Neuronal stem cell (in vitro differentiated cells): ENCODE results near the gene MYH1.

ENCODE experiments used
- DNase-seq: peaks from one replicate; pipeline ENCODE4 v3.0.0-alpha.2; 2013; ENCODE audit warnings: low spot score
- H2AFZ ChIP-seq: one replicate; pipeline ENCODE4 v1.6.1; 2013; ENCODE audit warnings: mild to moderate bottlenecking, low read length, inconsistent platforms
- H2AK5ac ChIP-seq: 2 replicates; pipeline ENCODE4 v1.6.1; 2013; ENCODE audit warnings: low read depth, mild to moderate bottlenecking, inconsistent platforms, low read length, moderate library complexity, mixed read lengths
- H2BK120ac ChIP-seq: 2 replicates; pipeline ENCODE4 v1.6.1; 2013; ENCODE audit warnings: low read depth, mild to moderate bottlenecking, inconsistent platforms, low read length, moderate library complexity, mixed read lengths
- H2BK12ac ChIP-seq: one replicate; pipeline ENCODE4 v1.6.1; 2013; ENCODE audit warnings: low read length, inconsistent platforms
- H2BK15ac ChIP-seq: 2 replicates; pipeline ENCODE4 v1.6.1; 2013; ENCODE audit warnings: mild to moderate bottlenecking, low read length, inconsistent platforms, mixed read lengths
- H2BK5ac ChIP-seq: one replicate; pipeline ENCODE4 v1.6.1; 2013; ENCODE audit warnings: inconsistent platforms, mild to moderate bottlenecking, low read length, moderate library complexity
- H3K14ac ChIP-seq: one replicate; pipeline ENCODE4 v1.6.1; 2013; ENCODE audit warnings: low read length, inconsistent platforms
- H3K18ac ChIP-seq: 2 replicates; pipeline ENCODE4 v1.6.1; 2013; ENCODE audit warnings: low read length, inconsistent platforms
- H3K23ac ChIP-seq: 2 replicates; pipeline ENCODE4 v1.6.1; 2013; ENCODE audit warnings: low read depth, mild to moderate bottlenecking, mixed read lengths, low read length, inconsistent platforms; ENCODE audit not compliant: poor library complexity
- H3K27ac ChIP-seq: replicated peaks from 3 replicates; pipeline ENCODE4 v1.5.1; 2013; ENCODE audit warnings: low read length, inconsistent platforms
- H3K27me3 ChIP-seq, 3 experiments: 2 replicates each; pipeline ENCODE4 v1.6.1; 2013; ENCODE audit warnings: low read length in 3 of 3, mild to moderate bottlenecking in 2 of 3, inconsistent platforms in 1 of 3, low read depth in 1 of 3, mixed read lengths in 1 of 3, moderate library complexity in 1 of 3; ENCODE audit not compliant: control insufficient read depth in 3 of 3, insufficient read depth in 3 of 3
- H3K36me3 ChIP-seq, 2 donors: replicated peaks in 1 of 2; 2 replicates each; pipeline ENCODE4 v1.6.1; 2013; ENCODE audit warnings: low read length in 2 of 2; ENCODE audit not compliant: control insufficient read depth in 2 of 2, insufficient read depth in 2 of 2
- H3K4ac ChIP-seq: 2 replicates; pipeline ENCODE4 v1.6.1; 2013; ENCODE audit warnings: inconsistent platforms, mild to moderate bottlenecking, low read length, moderate library complexity
- H3K4me1 ChIP-seq, 2 donors: 1 replicate in 1 of 2; 2 replicates in 1 of 2; pipeline ENCODE4 v1.6.1; 2013; ENCODE audit warnings: low read length in 2 of 2, low read depth in 1 of 2; ENCODE audit not compliant: control insufficient read depth in 2 of 2, insufficient read depth in 1 of 2
- H3K4me2 ChIP-seq: one replicate; pipeline ENCODE4 v1.6.1; 2013; ENCODE audit warnings: mild to moderate bottlenecking, low read length, inconsistent platforms; ENCODE audit not compliant: insufficient read depth, poor library complexity, severe bottlenecking
- H3K4me3 ChIP-seq, 2 donors: 2 replicates each; pipeline ENCODE4 v1.5.1; 2013; ENCODE audit warnings: low read length in 2 of 2, mild to moderate bottlenecking in 2 of 2, inconsistent platforms in 1 of 2, moderate library complexity in 1 of 2
- H3K79me1 ChIP-seq: one replicate; pipeline ENCODE4 v1.6.1; 2013; ENCODE audit warnings: low read depth, mild to moderate bottlenecking, inconsistent platforms, low read length, moderate library complexity
- H3K9ac ChIP-seq: one replicate; pipeline ENCODE4 v1.6.1; 2013; ENCODE audit warnings: mild to moderate bottlenecking, low read depth, low read length, inconsistent platforms; ENCODE audit not compliant: poor library complexity
- H3K9me3 ChIP-seq, 2 donors: replicated peaks in 1 of 2; 2 replicates each; pipeline versions ENCODE3 to v1.6.1; 2013; ENCODE audit warnings: low read length in 2 of 2, mild to moderate bottlenecking in 2 of 2, inconsistent platforms in 1 of 2, low read depth in 1 of 2, mixed read lengths in 1 of 2, moderate library complexity in 1 of 2; ENCODE audit not compliant: control insufficient read depth in 2 of 2, insufficient read depth in 1 of 2
- H4K8ac ChIP-seq: one replicate; pipeline ENCODE4 v1.6.1; 2013; ENCODE audit warnings: low read depth, mild to moderate bottlenecking, inconsistent platforms, low read length, moderate library complexity
- H4K91ac ChIP-seq: one replicate; pipeline ENCODE4 v1.6.1; 2013; ENCODE audit warnings: low read length, low read depth, mild to moderate bottlenecking, inconsistent platforms; ENCODE audit not compliant: poor library complexity
- WGBS, 2 donors: extraction: QIAGEN DNeasy Blood & Tissue Kit; methylation state at CpG; one replicate each; pipeline ENCODE4 v1.1.7; 2013; ENCODE audit warnings: missing lambda C conversion rate in 2 of 2, mixed read lengths in 1 of 2; ENCODE audit not compliant: insufficient read length in 2 of 2, insufficient replicate concordance in 1 of 2; ENCODE audit errors: extremely low coverage in 2 of 2; 5-methylcytosine and 5-hydroxymethylcytosine counted together

The MYH1 gene

GRCh38 chr17:10458701-10459100 lies 59.6 kb downstream of the MYH1 start:
- no peak for DNase-seq
- H3K27me3 ChIP-seq: no peaks in the 10 kb centered on the region

DNA sequence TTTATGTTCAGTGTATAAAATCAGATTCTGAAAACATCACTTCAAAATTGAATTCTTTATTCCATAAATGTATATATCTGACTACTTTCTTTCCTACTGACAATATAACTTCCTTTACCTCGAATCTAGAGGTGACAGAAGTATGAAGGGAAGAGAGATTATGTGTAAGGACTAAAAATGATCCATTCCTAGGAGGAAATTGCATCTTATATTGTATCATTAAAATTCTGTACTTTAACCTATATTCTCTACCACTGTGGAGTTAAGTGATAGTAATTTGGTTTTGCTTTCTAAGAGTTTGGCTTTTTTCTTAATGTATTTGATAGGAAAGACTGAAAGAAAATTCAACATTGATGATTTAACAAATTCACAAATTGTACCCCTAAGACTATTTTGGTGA lies 60.4 kb downstream of the MYH1 start:
- H3K27me3 ChIP-seq: no peaks in the 10 kb centered on the region
- H3K23ac ChIP-seq: no peak overlapping the region
- no peak overlapping the region for H2BK5ac ChIP-seq
- H2BK120ac ChIP-seq: no peak overlapping the region
- H3K9me3 ChIP-seq: no peaks in the 10 kb centered on the region
- H2BK12ac ChIP-seq: no peak overlapping the region
- H3K27ac ChIP-seq: no peak overlapping the region
- H3K14ac ChIP-seq: no peak overlapping the region
- no peak overlapping the region for H3K4me2 ChIP-seq
- no CpG with 5 or more reads among the region's 1 CpG for WGBS, 2 donors
- H2AK5ac ChIP-seq: no peak overlapping the region
- no peak overlapping the region for H3K4ac ChIP-seq
- no peak overlapping the region for H4K91ac ChIP-seq
- no peak overlapping the region for H2AFZ ChIP-seq
- H3K9ac ChIP-seq: no peak overlapping the region
- H3K18ac ChIP-seq: no peak overlapping the region
- H3K4me1 ChIP-seq: no peaks in the 10 kb centered on the region
- H3K4me3 ChIP-seq: no peak overlapping the region
- no peak overlapping the region for H4K8ac ChIP-seq
- H3K79me1 ChIP-seq: no peaks in the 10 kb centered on the region
- H3K36me3 ChIP-seq: no peaks in the 10 kb centered on the region
- DNase-seq: no peak
- H2BK15ac ChIP-seq: no peak overlapping the region

More at GRCh38 chr17:10458701-10459100, 59.6 kb downstream of the MYH1 start:
- H3K23ac ChIP-seq: no peak overlapping the region
- H2BK15ac ChIP-seq: no peak overlapping the region
- no peak overlapping the region for H3K4ac ChIP-seq
- no peak overlapping the region for H3K4me2 ChIP-seq
- H3K9ac ChIP-seq: no peak overlapping the region
- no peak overlapping the region for H2AK5ac ChIP-seq
- no peak overlapping the region for H4K91ac ChIP-seq
- no peak overlapping the region for H3K18ac ChIP-seq
- H3K4me3 ChIP-seq: no peak overlapping the region
- no peak overlapping the region for H3K27ac ChIP-seq
- no peak overlapping the region for H3K14ac ChIP-seq
- no peaks in the 10 kb centered on the region for H3K9me3 ChIP-seq
- no peak overlapping the region for H2BK120ac ChIP-seq
- no peaks in the 10 kb centered on the region for H3K79me1 ChIP-seq
- WGBS, 2 donors: no CpG with 5 or more reads among the region's 3 CpGs
- H2AFZ ChIP-seq: no peak overlapping the region
- H3K36me3 ChIP-seq: no peaks in the 10 kb centered on the region
- no peaks in the 10 kb centered on the region for H3K4me1 ChIP-seq
- H4K8ac ChIP-seq: no peak overlapping the region
- H2BK12ac ChIP-seq: no peak overlapping the region
- no peak overlapping the region for H2BK5ac ChIP-seq

GRCh38 chr17:10447026-10447931 lies 71.1 kb downstream of the MYH1 start:
- no peaks in the 10 kb centered on the region for H3K36me3 ChIP-seq
- no peak overlapping the region for H2BK5ac ChIP-seq
- no peak overlapping the region for H3K14ac ChIP-seq
- WGBS, 2 donors: no CpG with 5 or more reads among the region's 7 CpGs
- H3K9me3 ChIP-seq: no peaks in the 10 kb centered on the region
- no peak overlapping the region for H2BK12ac ChIP-seq
- H4K8ac ChIP-seq: no peak overlapping the region
- H3K18ac ChIP-seq: no peak overlapping the region
- no peak for DNase-seq
- H3K27ac ChIP-seq: no peak overlapping the region
- H3K9ac ChIP-seq: no peak overlapping the region
- no peak overlapping the region for H3K23ac ChIP-seq
- H3K4me3 ChIP-seq: no peak overlapping the region
- H3K4me1 ChIP-seq: no peaks in the 10 kb centered on the region
- H3K27me3 ChIP-seq: no peaks in the 10 kb centered on the region
- H2BK15ac ChIP-seq: no peak overlapping the region
- H4K91ac ChIP-seq: no peak overlapping the region
- no peak overlapping the region for H2AK5ac ChIP-seq
- no peak overlapping the region for H2AFZ ChIP-seq
- H2BK120ac ChIP-seq: no peak overlapping the region
- no peak overlapping the region for H3K4me2 ChIP-seq
- H3K79me1 ChIP-seq: no peaks in the 10 kb centered on the region
- H3K4ac ChIP-seq: no peak overlapping the region
